ENCODE data around the gene DPCD.
A peak's percentile ranks its signal among the peaks of the same experiment; 100 is the strongest.

Gene DPCD

DNA sequence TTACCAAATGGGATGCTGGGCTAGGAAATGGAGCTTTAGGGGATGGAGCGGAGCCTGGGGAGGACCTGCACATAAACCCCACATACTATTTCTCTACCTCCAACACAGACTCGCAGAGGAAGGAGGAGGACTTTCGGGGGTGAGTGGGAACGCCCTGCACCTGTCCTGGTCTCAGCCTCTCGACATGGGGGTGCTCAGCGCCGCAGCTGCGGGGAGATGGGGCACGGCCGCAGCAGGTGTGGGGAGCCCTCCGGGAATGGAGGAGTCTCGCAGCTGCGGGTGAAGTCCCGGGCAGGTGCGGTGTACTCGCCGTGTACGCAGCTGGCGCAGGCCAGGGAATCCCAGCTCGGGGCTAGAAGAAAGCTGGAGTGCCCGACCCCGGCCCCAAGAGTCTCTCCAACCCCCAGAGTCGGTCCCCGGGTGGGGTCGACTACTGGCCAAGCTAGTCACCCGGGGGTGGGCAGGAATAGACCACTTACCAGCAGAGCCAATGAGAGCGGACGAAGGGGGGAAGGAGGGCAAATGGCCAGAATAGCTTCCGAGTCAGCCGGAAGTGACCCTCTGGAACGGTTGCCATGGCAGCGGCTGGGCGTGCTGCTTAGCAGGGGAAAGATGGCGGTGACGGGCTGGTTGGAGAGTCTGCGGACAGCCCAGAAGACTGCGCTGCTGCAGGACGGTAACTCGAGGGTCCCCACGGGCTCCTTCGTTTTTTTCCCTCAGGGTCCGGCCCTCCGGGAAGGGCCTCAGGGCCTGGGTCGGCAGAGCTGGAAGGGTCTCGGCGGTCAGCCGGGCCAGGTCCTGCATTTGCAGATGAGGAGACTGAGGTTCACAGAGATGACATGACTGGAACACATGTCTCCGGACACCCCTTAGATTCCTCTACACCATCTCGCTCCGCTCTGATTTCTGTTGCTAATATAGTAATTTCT is at the start of gene DPCD, which contains the start of gene POLL:
DPCD (plus strand) TSS at position 597 of the 929 bp plus-strand sequence; CDS start at position 613, 16 bp downstream.
POLL (minus strand) TSS at position 533 of the 929 bp plus-strand sequence. CDS start 897 bp downstream, outside the sequence.
- peak; percentile 95 for DNase-seq (ENCODE audit: low read depth, low spot score)

DNA sequence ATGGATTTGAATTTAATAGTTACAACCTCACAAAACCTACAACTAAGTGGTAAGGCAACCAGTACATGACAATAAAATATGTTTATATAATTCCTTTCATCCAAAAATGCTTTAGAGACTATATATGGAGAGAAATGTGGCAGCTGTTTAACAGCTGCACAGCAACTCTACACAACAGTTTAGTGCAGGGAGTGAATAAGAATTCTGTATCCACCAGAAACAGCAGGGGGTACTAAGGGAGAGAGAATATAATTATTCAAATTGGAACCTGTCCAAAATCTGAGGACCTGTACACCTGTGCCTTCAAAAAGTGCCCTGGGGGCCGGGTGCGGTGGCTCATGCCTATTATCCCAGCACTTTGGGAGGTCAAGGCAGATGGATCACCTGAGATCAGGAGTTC is 49.7 kb upstream of the DPCD start:
- DNase-seq (ENCODE audit: low read depth, low spot score), result no peak

DNA sequence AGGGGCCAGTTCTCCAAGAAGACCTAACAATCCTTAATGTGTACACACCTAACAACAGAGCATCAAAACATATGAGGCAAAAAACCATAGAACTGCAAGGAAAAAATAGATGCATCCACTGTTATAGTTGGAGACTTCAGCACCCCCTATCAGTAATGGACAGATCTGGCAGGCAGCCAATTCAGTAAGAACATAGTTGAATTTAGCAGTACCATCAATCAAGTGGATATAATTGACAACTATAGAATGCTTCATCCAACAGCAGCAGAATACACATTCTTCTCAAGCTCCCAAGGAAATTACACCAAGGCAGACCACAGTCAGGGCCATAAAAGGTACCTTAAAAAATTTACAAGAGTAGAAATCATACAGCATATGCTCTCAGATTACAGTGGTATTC is 42.2 kb upstream of the DPCD start:
- DNase-seq (ENCODE audit: low read depth, low spot score), result no peak

DNA sequence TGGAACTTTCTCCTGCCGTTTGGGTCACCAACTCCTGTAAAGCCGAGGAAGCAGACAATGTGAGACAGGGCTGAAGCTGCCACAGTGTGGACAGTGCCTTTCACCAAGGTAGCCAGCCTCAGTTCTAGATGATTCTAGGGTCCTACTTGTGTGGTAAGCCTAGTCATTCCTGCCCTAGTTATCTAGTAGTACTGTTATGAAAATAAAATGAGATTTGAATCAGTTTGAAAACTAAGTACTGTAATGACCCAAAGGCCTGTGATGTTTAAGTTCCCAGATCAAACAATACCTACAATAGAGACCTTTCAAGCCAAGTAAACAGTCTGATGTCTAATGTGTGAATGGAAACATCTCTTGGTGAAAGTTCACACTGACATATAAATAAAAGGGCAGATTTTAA is 37.2 kb upstream of the DPCD start:
- no peak for DNase-seq (ENCODE audit: low read depth, low spot score)

DNA sequence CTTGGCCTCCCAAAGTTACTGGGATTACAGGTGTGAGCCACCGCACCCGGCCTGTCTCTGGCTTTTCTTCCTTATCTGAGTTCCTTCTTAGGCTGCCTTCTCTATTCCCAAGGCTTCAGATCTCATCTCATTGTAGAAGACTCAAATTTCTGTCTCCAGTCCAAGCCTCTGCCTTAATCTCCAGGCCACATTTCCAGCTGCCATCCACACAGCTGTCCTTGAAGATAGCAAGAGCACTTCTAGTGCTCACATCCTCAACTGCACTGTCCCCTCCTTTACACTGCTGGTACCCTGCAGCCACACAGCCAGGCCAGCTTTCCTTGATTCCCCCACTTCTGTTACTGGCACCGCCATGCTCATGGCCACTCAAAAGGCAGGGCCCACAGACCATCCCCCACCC is 35.7 kb upstream of the DPCD start:
- DNase-seq (ENCODE audit: low read depth, low spot score), result no peak

DNA sequence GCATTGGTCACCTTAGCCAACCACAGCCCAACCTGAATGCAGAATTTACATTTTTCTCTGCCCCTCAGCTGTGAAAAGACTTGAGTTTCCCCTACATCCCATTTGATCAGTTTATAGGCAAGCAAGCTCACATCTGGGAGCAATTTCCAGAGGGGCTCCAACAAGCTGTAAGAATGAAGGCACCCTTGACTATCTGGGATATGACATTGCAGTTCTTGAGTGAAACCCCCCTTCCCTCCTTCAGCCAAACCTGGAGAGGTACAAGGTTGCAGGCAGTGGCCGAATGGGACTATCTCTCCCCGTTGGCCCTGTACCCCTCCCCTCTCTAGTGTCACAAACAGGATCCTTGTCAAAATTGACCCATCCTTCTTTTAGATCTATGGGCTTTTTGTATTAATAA is 30.6 kb upstream of the DPCD start:
- no peak for DNase-seq (ENCODE audit: low read depth, low spot score)

DNA sequence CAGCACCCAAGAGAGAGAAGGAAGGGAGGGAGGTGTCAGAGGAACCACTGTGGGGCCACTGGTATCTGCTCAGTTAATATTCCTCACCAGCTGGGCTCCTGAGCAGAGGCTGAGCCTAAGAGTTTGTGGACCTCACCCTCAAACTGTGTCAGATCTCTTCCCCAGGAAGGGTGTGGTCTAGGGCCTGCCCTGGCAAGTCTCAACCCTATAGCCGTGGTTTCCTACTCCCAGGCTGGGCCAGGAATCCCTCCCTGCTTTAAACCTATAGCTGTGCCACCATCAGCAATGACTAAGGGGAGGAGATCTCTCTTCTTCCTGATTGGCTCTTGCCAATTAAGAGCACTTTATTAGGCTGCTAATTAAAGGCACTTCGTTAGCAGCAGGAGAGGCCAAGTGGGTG is 29.9 kb upstream of the DPCD start:
- DNase-seq (ENCODE audit: low read depth, low spot score), result no peak

DNA sequence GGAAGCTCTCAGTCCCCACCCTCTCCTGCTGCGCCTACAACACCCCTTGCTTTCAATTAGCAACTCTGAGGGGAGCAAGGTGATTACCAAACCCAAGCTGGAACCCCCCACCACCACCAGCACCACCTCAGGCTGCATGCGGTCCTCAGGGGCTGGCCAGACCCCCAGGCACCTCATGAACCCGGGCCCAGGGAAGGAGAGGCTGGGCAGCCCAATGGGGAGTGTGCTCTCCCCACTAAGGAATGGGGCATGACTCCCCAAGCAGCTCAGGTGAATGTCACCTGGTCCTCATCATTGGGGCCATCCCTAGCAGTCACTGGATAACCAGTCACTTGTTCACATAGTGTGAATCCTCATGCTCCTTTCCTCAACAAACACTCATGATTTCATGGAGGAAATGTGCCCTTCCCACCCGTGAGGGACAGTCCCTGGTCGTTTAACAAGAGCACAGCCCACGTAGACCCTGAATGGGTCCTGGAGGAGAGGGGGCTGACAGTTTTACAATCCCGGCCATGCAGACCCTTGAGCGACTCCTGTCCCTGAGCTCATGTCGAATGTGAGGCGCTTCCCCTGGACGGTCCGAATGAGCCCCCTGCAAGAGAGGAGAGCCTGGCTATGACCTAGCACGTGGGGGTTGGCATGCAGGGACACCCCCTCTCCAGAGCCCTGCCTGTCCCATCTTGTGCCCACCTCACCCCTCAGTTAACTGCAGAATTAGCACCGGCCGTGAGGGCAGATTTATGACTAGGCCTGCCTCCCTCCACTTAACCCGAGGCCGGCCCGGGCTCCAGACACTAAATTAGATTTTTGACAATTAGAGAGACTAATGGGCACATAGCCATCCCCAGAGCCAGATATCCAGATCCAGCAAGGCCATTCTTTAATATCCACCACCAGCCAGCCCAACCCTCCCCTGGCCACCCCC is 29.2 kb upstream of the DPCD start:
- no peak for DNase-seq (ENCODE audit: low read depth, low spot score)

DNA sequence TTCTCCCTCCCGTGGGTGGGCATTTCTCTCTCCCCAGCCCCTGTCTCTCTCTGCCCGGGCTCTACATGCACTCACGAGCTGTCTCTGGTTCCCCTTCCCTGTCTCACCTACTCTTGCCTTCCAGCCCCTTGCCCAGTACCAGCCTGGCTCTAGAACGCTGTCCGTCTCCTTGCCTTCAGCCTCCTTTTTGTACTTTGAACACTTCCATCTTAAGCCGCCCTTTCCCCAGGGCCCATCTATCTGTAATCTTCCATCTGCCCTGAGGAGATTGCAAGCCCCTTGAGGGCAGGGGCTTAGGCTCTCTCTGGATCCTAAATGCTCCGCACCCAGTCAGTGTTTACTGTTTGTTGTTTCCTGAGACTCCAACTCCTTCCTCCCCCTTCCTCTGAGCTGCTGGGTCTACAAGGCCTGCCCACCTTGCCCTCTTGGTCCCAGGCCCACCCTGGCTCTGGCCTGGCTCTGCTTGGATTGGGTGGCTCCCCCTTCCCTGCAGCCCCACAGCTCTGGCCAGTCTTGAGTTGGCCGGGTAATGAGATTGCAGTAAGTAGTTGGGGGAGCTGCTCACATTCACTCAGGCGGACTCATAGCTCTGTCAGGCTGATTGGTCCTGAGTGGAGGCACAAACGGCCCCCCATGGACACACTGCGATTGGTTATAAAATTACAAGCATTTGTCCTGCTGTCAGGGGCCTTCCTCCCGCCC is 28.4 kb upstream of the DPCD start:
- DNase-seq (ENCODE audit: low read depth, low spot score), result no peak

DNA sequence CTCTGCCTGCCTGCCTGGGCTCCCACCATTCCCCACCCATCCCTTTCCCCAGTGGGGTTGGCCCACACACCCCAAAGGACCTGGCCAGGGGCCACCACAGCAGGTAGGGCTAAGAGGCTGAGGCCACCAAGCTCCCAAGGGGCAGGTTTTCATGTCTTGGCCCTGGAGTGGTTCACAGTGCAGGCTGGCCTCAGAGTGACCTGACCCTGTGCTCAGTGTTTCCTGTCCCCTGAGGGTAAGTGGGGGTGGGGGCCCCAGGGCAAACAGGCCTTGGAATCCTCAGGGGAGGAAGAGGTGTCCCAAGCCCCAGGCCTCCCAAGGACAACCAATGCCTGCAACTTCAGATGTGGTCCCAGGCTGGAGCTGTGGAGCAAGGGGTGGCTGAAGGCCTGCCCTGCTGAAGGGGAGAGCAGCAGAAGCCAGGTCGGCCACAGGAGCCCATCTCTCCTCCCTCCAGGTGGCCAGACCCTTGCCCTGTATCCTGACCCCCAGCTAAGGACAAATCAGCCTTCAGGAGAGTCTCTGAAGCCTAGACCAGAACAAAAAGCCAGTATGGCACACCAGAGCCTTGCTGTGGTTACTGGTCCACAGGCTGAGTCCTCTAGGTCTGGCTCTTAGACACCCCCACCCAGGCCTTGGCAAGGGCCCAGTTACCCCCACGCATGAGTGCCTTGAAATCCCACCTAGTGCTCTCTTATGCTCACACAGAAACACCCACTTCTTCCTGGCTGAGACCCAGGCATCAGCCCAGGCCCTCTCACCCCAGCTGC is 27.6 kb upstream of the DPCD start:
- DNase-seq (ENCODE audit: low read depth, low spot score), result no peak

DNA sequence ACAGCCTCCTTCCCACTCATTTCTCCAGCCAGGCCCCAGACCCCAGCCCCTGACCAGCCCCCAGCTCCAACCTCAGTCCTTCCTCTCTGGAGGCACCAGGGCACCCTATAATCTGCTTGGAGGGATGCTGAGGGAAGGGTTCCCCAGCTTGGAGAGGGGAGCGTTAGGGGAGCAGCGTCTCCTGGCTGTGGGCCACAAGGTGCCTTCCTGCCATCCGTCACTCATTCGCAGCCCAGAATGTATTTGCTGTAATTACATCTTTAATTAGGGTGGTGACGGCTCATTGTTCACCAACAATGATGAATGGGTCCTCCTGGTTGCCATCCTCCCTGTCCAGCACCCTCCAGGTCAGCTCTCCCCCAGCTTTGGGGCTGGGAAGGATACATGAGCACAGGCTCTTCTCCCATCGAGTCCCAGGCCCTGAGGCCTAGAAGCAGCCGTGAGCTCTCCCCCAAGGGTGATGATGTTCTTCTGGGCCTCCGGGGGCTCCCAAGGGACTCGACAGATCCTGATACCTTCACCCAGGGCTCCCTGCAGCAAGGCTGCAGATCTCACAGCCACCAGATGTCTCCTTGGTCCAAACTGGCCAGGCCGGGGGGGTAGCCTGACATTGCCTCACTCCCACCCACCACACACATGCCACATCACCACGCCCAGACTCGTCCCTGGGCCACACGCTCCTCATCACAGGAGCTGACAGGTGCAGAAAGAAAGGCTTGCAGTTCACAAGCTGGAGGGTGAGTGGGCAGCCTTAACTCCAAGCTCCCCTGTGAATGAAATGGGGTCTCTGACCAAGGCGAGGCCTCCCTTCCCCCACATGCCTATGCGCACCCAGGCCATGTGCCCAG is 26.8 kb upstream of the DPCD start:
- no peak for DNase-seq (ENCODE audit: low read depth, low spot score)

DNA sequence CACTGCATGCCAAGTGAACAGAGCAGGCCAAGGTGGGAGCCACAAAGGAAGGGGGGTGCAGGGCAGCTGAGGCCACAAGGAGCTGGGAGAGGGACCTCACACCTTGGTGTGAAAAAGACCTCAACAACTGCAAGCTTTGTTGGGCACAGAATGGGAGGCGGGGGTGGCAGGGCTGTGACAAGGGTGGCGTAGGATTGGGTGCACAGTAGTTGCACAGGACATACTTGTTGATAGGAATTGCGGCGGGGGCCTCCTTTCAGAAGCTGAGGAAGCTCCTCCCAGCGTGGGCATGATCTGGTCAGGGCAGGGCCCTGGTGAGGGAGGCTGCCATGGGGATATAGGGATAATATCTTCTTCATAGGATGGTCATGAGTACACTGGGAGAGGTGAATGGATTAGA is 25.9 kb upstream of the DPCD start:
- DNase-seq (ENCODE audit: low read depth, low spot score), result no peak

DNA sequence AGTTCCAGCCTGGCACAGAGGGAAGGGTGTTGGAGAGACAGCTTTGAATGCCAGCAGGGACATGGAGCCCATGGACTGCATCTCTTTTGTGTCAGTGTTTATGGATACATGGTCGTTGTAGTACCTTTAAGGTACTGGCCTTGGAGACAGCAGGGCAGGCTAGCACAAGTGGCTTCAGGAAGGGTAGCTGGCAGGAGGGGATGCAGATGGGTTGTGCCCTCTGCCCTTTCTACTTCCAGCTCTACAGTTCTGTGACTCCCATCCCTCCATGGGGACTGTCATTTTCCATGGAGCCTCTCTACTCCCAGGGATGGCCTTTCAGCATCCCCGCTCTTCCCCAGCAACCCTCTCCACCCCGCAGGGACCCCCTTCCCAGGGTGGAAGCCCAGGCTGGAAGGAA is 25.1 kb upstream of the DPCD start:
- DNase-seq (ENCODE audit: low read depth, low spot score), result no peak

DNA sequence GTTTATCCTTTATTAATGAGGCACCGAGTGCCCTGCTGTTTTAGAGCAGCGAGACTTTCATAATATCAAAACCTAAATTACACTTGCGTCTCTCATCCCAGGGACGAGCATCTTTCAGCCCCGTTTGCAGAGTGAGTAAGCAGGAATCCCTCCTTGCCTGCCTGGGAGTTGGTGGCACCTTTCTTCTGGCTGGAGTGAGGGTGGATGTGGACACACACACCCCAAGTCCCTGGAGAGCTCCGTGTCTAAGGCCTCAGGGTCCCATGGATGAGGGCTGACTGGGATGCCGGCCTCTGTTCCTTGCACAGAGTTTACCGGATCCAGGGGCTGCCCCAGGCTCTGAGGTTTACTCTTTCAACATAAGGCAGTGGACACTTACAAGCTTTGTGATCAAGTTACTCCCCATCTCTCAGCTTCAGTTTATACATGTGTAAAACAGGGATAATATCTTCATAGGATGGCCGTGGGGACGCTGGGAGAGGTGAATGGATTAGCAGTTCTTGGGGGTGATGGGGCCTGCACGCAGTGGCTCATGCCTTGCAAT is 24.6 kb upstream of the DPCD start:
- DNase-seq (ENCODE audit: low read depth, low spot score), result no peak

DNA sequence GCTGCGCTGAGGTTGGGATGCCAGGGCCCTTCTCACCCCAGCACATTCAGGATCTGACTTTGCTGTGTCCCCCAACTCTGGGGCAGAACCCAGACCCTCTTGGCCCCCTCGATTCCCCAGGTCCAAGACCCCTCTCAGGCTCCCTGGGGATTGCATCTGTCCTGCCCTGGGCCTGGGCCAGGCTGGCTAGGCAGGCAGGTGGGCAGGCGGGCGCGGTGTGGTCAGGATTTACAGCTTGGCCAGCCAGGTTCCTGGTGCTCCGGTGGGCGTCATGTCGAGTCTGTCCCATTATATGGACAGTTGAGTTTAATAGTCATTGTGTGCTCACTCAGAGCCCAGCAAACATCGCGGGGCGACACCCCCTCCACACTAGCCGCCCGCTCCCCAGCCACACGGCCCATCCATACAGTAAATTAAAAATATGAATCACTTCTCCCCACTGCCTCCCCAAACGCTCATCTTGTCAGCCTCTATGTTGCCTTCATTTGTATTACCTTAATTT is 23.6 kb upstream of the DPCD start:
- DNase-seq (ENCODE audit: low read depth, low spot score), result no peak

DNA sequence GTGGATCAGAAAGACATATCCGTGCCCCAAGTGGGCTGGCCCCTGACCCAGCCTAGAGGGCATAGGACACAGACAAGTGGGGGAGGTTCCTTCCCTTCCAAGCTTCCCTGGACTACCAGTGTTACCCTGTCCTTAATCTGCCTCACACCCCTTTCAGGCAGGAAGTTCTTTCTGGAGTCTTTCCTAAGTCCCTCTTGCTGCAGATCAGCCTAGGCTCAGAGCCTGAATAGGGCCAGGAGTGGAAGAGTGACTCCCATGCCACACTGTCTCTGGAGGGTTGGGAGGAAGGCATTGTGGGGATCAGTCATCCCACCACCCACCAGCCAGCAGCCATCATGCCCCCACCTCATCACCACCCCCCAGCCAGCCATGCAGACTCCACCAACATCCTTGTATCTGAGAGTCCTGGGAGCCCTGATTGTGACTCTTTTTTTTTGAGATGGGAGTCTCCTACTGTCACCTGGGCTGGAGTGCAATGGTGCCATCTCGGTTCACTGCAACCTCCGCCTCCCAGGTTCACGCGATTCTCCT is 22.7 kb upstream of the DPCD start:
- DNase-seq (ENCODE audit: low read depth, low spot score), result no peak

DNA sequence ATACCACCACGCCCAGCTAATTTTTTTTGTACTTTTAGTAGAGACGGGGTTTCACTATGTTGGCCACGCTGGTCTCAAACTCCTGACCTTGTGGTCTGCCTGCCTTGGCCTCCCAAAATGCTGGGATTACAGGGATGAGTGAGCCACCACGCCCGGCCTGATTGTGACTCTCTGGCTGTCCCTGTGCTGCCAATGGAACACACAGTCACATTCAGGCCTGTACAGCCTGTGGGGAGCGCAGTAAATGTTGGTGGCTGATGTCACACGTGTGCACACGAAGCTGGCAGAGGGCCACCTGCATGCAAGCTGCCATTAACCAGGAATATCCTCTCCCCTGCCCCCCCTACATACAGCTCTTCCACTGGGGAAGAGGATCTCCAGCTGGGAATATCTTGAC is 22.2 kb upstream of the DPCD start:
- DNase-seq (ENCODE audit: low read depth, low spot score), result no peak

DNA sequence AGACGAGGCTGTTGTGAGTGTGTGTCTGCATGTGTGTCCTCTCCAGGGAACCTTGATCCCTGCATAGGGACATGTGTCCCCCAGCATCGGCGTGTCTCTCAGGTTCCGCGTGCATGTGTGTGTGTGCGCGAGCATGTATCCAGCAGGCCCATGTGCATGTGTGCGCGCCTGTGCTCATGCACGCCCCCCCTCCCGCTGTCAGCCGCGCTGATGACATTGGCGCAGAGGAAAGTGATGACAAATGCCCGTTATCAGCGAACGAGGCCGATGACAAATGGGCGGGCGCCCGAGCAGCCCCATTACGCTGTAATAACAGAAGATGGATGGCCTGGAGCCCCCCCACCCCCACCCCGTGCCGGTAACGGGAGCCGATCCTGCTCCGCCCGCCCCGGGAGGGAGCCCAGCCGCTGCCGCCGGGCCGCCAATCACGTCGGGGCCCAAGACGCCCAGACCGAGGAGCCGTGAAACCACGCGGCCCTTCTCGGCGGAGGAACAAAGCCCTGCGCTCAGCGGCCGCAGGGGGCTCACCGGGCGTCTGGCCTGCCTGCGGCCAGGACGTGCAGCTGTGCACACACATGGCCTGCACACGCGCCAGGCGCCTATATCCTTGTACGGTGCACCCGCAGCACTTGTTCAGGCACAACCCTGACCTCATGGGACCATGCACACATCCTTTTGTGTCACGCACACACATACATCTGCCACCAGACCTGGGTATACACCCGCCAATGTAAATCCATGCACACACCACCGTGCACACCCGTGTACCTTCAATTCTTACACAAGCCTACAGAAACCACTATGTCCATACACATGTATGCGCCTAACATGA is 21.6 kb upstream of the DPCD start:
- DNase-seq (ENCODE audit: low read depth, low spot score), result peak; percentile 69

All from ELF-1 (cell line).